ENCODE measurements around the gene PPP2R2B. TPM values are rescaled to one million over a fixed set of nuclear protein-coding genes. Genes with fewer than 3 reads are reported as not detected.

Gene PPP2R2B
- total and polyA plus RNA-seq, 11 donors: 0.03 to 2.9 (median 0.30) TPM; not detected in 1

DNA sequence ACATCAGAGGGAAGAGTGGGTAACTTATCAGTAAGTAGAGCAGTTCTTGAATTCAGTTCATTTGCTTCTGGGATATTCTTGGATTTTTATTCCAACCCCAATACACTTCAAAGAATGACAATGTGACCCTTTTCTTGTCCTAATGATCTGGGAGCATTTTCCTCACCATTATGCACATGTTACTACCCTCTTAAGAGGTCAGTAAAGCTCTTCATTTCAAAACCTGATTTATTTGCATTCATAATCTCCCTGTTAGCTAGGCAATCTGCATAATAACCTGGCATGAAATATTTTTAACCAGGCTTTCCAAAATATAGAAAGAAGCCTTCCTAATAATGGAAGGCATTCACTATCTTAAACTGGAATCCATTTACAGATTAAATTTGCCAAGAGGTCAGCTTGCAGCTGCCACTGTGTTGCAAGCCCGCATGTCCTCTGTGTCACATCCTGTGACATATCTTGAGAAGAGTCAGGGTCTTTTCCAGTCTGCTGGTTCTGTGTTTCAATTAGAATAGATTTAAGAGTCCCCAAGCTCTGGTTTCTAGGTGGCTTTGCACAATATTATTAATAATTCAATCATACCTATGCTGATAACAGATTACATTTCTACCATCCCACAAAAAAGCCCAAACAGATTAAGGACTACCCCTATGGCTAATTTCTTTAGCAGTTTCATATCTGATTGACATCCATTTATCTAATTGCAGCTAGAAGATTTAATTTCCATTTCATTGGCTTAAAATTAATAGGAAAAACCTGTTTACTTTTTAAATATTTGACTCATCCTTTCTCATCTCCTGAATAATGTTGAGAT lies 30.9 kb upstream of the PPP2R2B start:
- no peak overlapping the region for H3K27ac ChIP-seq
- WGBS, 4 donors: 32 to 58% (median 50%) methylated on average over 1 of the region's 1 CpG
- H3K36me3 ChIP-seq: no peaks in the 10 kb centered on the region
- H3K9me3 ChIP-seq: no peaks in the 10 kb centered on the region
- TF ChIP-seq POLR2A (IDR thresholded peaks at IDR 0.05): no peak
- TF ChIP-seq, protein P1, sequence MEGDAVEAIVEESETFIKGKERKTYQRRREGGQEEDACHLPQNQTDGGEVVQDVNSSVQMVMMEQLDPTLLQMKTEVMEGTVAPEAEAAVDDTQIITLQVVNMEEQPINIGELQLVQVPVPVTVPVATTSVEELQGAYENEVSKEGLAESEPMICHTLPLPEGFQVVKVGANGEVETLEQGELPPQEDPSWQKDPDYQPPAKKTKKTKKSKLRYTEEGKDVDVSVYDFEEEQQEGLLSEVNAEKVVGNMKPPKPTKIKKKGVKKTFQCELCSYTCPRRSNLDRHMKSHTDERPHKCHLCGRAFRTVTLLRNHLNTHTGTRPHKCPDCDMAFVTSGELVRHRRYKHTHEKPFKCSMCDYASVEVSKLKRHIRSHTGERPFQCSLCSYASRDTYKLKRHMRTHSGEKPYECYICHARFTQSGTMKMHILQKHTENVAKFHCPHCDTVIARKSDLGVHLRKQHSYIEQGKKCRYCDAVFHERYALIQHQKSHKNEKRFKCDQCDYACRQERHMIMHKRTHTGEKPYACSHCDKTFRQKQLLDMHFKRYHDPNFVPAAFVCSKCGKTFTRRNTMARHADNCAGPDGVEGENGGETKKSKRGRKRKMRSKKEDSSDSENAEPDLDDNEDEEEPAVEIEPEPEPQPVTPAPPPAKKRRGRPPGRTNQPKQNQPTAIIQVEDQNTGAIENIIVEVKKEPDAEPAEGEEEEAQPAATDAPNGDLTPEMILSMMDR (IDR thresholded peaks at IDR 0.05): no peak
- no peaks in the 10 kb centered on the region for H3K27me3 ChIP-seq
- ATAC-seq (no peak), DNase-seq (no peak)
- H3K4me3 ChIP-seq: no peak overlapping the region
- intact Hi-C loops (cut with DNase I): no loop called here
- H3K4me1 ChIP-seq: no peaks in the 10 kb centered on the region

GRCh38 chr5:146906803-146907202 lies 28.2 kb upstream of the PPP2R2B start:
- no peak overlapping the region for H3K4me3 ChIP-seq
- no peaks in the 10 kb centered on the region for H3K9me3 ChIP-seq
- intact Hi-C loops (cut with DNase I): no loop called here
- no peaks in the 10 kb centered on the region for H3K27me3 ChIP-seq
- DNase-seq (no peak), ATAC-seq (no peak)
- no peak overlapping the region for H3K27ac ChIP-seq
- no peaks in the 10 kb centered on the region for H3K36me3 ChIP-seq
- no peak for TF ChIP-seq POLR2A (IDR thresholded peaks at IDR 0.05)
- TF ChIP-seq, protein P1 (IDR thresholded peaks at IDR 0.05): no peak
- WGBS, 4 donors: 49 to 60% (median 55%) methylated on average over 5 of the region's 5 CpGs
- H3K4me1 ChIP-seq: no peaks in the 10 kb centered on the region

GRCh38 chr5:146904890-146905289 lies 26.3 kb upstream of the PPP2R2B start:
- 91 to 96% (median 95%) methylated on average over 1 of the region's 1 CpG for WGBS, 4 donors
- intact Hi-C loops (cut with DNase I): no loop called here
- Histone ChIP-seq H3K36me3 (no peaks in the 10 kb centered on the region), H3K27ac (no peak overlapping the region), H3K4me3 (no peak overlapping the region), H3K4me1 (no peaks in the 10 kb centered on the region), H3K9me3 (peaks cover 0 to 4% (median 0%) of the 10 kb centered on the region in 12 donors), H3K27me3 (no peaks in the 10 kb centered on the region)
- no peak for DNase-seq
- no peak for ATAC-seq
- TF ChIP-seq, protein P1 (IDR thresholded peaks at IDR 0.05): no peak
- TF ChIP-seq POLR2A (IDR thresholded peaks at IDR 0.05): no peak

DNA sequence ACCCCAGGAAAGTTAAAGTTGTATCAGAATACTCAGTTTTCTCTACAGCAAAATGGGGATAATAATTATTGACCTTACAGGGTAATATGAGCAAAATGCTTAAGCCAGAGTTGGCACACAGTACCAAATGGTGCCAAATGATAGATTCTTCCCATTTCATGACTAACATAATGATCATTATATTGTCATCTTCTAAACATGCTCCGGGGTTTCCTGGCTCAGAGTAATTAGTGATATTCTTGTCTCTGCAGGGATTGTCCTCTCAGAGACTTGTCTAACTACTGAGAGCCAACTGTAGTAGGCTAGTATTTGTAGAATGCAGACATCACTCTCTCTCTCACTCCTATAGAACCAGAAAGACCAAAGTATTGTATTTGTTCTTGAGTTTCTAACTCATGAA lies 25.2 kb upstream of the PPP2R2B start:
- no peaks in the 10 kb centered on the region for H3K27me3 ChIP-seq
- H3K27ac ChIP-seq: no peak overlapping the region
- WGBS, 4 donors: 73 to 88% (median 77%) methylated on average over 1 of the region's 1 CpG
- intact Hi-C loops (cut with DNase I): no loop called here
- peaks cover 0 to 4% (median 0%) of the 10 kb centered on the region in 12 donors for H3K9me3 ChIP-seq
- no peaks in the 10 kb centered on the region for H3K36me3 ChIP-seq
- H3K4me1 ChIP-seq: no peaks in the 10 kb centered on the region
- DNase-seq (no peak), ATAC-seq (no peak)
- no peak for TF ChIP-seq POLR2A (IDR thresholded peaks at IDR 0.05)
- TF ChIP-seq, protein P1 (IDR thresholded peaks at IDR 0.05): no peak
- no peak overlapping the region for H3K4me3 ChIP-seq

Measured in heart left ventricle (tissue), 16 donors.